Activated CD8-positive, alpha-beta memory T cell treated with anti-CD3 and anti-CD28 coated beads, Interleukin-2, amount 50 U/mL, for 4 hours (primary cell): ENCODE data around the gene KIF22.

ENCODE experiments used
- DNase-seq: peaks from one replicate; pipeline ENCODE4 v3.0.0-alpha.2; 2020

KIF22 gene

DNA sequence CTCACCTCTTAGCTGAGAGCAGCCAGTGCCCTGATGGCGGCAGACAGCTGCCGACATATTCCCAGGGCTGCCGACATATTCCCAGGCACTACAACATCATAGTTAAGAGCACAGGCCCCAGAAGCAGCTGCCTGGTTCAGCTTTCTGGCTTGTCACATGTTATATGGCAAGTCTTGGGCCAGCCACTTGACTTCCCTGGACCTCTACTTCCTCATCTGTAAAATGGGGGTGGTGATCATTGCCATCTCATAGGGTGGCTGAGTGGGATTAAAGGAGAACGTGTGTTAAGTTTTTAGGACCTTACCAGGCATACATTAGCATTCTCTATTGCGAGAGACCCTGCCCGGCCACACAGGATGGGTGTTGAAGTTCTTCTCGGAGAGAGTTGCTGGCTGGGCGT lies 53.4 kb downstream of the KIF22 start:
- no peak for DNase-seq

- DNase-seq, result no peak
These were observed 54.2 kb downstream of the KIF22 start for GRCh38 chr16:29844575-29845331.

DNA sequence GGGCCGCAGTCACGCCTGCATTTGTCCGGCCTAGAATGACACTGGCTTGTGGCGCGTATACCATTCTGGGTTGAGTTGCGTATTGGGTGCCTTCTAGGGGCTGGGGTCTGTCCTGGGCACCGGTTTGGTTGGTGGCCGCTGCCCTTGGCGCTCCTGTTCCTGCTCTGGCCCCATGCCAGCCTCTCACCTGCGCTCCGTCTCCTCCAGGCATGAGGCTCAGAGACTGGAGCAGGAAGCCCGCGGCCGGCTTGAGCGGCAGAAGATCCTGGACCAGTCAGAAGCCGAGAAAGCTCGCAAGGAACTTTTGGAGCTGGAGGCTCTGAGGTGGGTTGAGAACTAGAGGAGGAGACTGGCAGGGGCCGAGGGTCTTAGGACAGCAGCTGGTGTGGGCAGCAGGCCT lies 55.1 kb downstream of the KIF22 start:
- no peak for DNase-seq

DNA sequence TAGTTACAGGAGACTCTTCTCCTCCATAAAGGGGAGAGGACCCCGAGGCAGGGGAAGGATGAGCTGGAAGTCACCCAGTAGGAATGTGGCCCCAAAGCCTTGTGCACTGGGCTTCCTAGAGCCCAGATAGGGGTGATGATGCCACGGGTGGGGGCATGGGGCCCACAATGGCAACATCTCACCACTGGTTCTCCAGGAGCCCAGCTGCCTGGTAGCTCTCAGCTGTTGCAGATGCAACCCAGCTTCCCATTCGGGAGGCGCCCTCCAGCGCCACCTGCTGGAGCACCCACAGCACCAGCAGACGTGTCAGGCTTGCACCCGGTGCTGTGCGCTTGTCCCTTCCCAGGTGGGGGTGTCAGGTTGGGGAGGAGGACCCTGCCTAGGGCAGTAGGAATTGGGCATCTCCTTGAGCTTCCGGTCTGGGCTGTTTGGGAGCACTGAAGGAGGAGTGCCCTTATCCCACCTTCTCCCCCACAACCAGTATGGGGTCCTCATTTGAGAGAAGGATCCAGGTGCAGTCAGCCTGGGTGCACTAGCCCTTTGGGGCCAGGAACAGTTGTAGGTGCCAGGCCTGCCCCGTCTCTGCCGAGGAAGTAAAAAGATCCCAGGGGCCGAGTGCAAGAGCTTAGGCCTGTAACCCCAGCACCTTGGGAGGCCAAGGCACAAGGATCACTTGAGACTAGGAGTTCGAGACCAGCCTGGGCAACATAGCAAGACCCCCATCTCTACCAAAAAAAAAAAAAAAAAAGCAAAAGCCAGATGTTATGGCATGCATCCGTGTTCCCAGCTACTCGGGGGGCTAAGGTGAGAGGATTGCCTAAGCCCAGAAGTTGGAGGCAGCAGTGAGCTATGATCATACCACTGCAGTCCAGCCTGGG lies 58.1 kb downstream of the KIF22 start:
- peak; percentile 85 for DNase-seq

DNA sequence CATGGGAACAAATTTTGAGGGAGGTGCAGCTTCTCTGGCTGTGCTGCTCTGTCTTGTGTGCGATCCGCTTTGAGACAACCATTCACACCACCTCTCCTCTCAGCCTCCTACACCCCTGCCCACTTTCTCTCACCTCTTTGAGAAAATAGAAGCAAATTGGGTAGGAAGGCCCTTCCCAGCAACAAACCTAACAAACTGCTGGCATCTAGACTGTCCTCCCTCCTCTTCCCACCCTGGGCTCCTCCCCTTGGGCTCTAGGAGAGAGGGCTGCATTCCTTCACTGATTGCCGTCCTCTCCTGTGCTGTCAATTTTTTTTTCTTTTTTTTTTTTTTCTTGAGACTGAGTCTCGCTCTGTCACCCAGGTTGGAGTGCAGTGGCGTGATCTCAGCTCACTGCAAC lies 59.0 kb downstream of the KIF22 start:
- DNase-seq, result no peak

GRCh38 chr16:29850998-29851397 lies 60.4 kb downstream of the KIF22 start:
- DNase-seq, result no peak

- DNase-seq, result no peak
These were observed 62.1 kb downstream of the KIF22 start for GRCh38 chr16:29852654-29853053.

DNA sequence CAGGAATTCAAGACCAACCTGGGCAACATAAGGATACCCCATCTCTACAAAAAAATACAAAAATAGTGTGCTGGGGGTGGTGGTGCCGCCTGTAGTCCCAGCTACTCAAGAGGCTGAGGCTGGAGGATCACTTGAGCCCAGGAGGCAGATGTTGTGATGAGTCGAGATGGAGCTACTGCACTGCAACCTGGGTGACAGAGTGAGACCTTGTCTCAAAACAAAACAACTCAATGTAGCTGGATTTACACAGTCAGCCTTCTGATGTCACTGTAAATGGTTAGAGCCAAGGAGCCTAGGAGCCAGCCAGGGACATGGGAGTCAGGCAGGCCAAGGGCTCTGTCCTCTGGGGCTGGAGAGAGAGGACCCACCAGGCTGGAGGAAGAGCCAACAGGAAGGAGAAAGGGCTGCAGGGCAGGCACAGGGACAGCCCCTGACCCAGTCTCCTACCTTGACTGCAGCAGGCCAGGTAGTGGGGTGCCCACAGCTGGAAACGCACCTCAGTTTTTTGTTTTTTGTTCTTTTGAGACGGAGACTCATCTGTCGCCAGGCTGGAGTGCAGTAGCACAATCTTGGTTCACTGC lies 64.1 kb downstream of the KIF22 start:
- DNase-seq, result no peak
